Fibroblast of pulmonary artery (primary cell): Measurements from ENCODE around the gene COL8A2.
A peak's percentile ranks its signal among the peaks of the same experiment; 100 is the strongest.

Experiments
- DNase-seq: peaks from one replicate; pipeline ENCODE4 v3.0.0-alpha.2; 2010; ENCODE audit warnings: low read depth
- H3K4me3 ChIP-seq: replicated peaks from 2 replicates; pipeline ENCODE4 v1.5.1; 2011; ENCODE audit warnings: low read depth, mild to moderate bottlenecking, control low read depth, low read length, moderate library complexity
- CTCF ChIP-seq: IDR thresholded peaks from 2 replicates; pipeline ENCODE4 v1.5.1; 2011; ENCODE audit warnings: mild to moderate bottlenecking, control low read depth, low read length, inconsistent platforms; ENCODE audit errors: missing control alignments

Gene COL8A2

GRCh38 chr1:36135796-36136195, 10.8 kb upstream of the COL8A2 start:
- DNase-seq, result no peak
- no peak overlapping the region for H3K4me3 ChIP-seq
- no peak for TF ChIP-seq CTCF

GRCh38 chr1:36135330-36135667, 10.3 kb upstream of the COL8A2 start:
- no peak for DNase-seq
- TF ChIP-seq CTCF, result no peak
- no peak overlapping the region for H3K4me3 ChIP-seq

- peak; percentile 64 for DNase-seq
- peak; percentile 73 for TF ChIP-seq CTCF
Observed at GRCh38 chr1:36134505-36135329, 9.7 kb upstream of the COL8A2 start.

GRCh38 chr1:36134031-36134430, 9.0 kb upstream of the COL8A2 start:
- TF ChIP-seq CTCF, result no peak
- no peak for DNase-seq
- no peak overlapping the region for H3K4me3 ChIP-seq

More at GRCh38 chr1:36134505-36135329, 9.7 kb upstream of the COL8A2 start:
- H3K4me3 ChIP-seq, result no peak overlapping the region

- no peak for TF ChIP-seq CTCF
- H3K4me3 ChIP-seq, result no peak overlapping the region
- peak; percentile 92 for DNase-seq
Observed at GRCh38 chr1:36133484-36133883, 8.5 kb upstream of the COL8A2 start.

- no peak overlapping the region for H3K4me3 ChIP-seq
- no peak for DNase-seq
- no peak for TF ChIP-seq CTCF
Observed at GRCh38 chr1:36132029-36132428, 7.0 kb upstream of the COL8A2 start.

- no peak for TF ChIP-seq CTCF
- DNase-seq, result no peak
- no peak overlapping the region for H3K4me3 ChIP-seq
Observed at GRCh38 chr1:36128905-36129206, 3.8 kb upstream of the COL8A2 start.
